RWPE1 (cell line): ENCODE results near the gene MIB1.
"Not testable (repeated sequence)": the region's sequence is repeated elsewhere in the genome, so short reads cannot be mapped to it uniquely, and the experiment has no call there.

ENCODE experiments used
- CTCF ChIA-PET: fragments of 350-600 bp; sonication (Branson Sonifier 250); formaldehyde crosslinking; extraction: SDS; loops from one replicate; lab custom pipeline; 2021; lab: Yijun Ruan, JAX
- POLR2A ChIA-PET: fragments of 400-600 bp; formaldehyde crosslinking; extraction: SDS; loops from one replicate; lab custom pipeline; 2020; ENCODE audit warnings: antibody characterized with exemption; ENCODE audit not compliant: low non-redundant PET; lab: Yijun Ruan, JAX
- DNase-seq: peaks from one replicate; pipeline ENCODE4 v3.0.0; 2012; ENCODE audit warnings: low spot score
- H3K27ac ChIP-seq: fragments of 450-650 bp; 2 replicates; pipeline ENCODE4 v1.5.1; 2017
- CTCF ChIP-seq: fragments of 450-650 bp; conservative IDR thresholded peaks from 2 replicates; pipeline ENCODE4 v1.5.1; 2017; ENCODE audit warnings: low read depth, mild to moderate bottlenecking

Gene MIB1

GRCh38 chr18:21704603-21705364, 35.8 kb upstream of the MIB1 start, which contains the start of gene ABHD3:
ABHD3 (minus strand) TSS chr18:21704774; CDS start chr18:21704665, 109 bp downstream.
- DNase-seq, result peak; percentile 86
- POLR2A ChIA-PET, result no interaction called here
- H3K27ac ChIP-seq, result peak within 1 kb of the TSS; percentile 92
- TF ChIP-seq CTCF, result peak; percentile 27; the same call in 1 of the 2 replicates
- CTCF ChIA-PET, result interaction anchor here (0.6 kb wide), 2 partner anchors 31 to 149 kb away, joined by 3 to 4 read pairs; no protein-coding TSS in a partner anchor

GRCh38 chr18:21706386-21706865, 34.2 kb upstream of the MIB1 start:
- ChIA-PET CTCF (no interaction called here), POLR2A (no interaction called here)
- no peak for TF ChIP-seq CTCF
- no peak overlapping the region for H3K27ac ChIP-seq
- no peak for DNase-seq

- POLR2A ChIA-PET, CTCF ChIA-PET: not testable (repeated sequence)
These were observed 33.5 kb upstream of the MIB1 start for GRCh38 chr18:21707130-21707529.

GRCh38 chr18:21714474-21714873, 26.1 kb upstream of the MIB1 start:
- CTCF ChIA-PET, result no interaction called here
- no peak for TF ChIP-seq CTCF
- DNase-seq, result no peak
- POLR2A ChIA-PET, result no interaction called here
- H3K27ac ChIP-seq, result no peak overlapping the region

More at GRCh38 chr18:21707130-21707529, 33.5 kb upstream of the MIB1 start:
- H3K27ac ChIP-seq, DNase-seq: not testable (repeated sequence)

GRCh38 chr18:21722687-21723086, 17.9 kb upstream of the MIB1 start:
- CTCF ChIA-PET, result no interaction called here
- no peak for DNase-seq
- POLR2A ChIA-PET, result no interaction called here
- H3K27ac ChIP-seq, result no peak overlapping the region
- no peak for TF ChIP-seq CTCF

- ChIA-PET CTCF (interaction anchor here (0.6 to 0.8 kb wide), 3 partner anchors 125 to 1196 kb away, joined by 3 to 4 read pairs (median 3); partner anchors contain the start of gene ESCO1), POLR2A (no interaction called here)
- no peak for DNase-seq
- no peak for TF ChIP-seq CTCF
- no peak overlapping the region for H3K27ac ChIP-seq
These were observed 15.4 kb upstream of the MIB1 start for GRCh38 chr18:21725201-21725600.

GRCh38 chr18:21727702-21728101, 12.9 kb upstream of the MIB1 start:
- POLR2A ChIA-PET, result interaction anchor here (0.5 kb wide), 1 partner anchor 12 kb away, joined by 10 read pairs; no protein-coding TSS in a partner anchor
- no peak overlapping the region for H3K27ac ChIP-seq
- TF ChIP-seq CTCF, result no peak
- CTCF ChIA-PET, result interaction anchor here (0.5 kb wide), 1 partner anchor 685 kb away, joined by 3 read pairs; no protein-coding TSS in a partner anchor
- no peak for DNase-seq
